HG02870 (cell line): Measurements from ENCODE around the gene RABL3.
A peak's percentile ranks its signal among the peaks of the same experiment; 100 is the strongest.
"Not testable (repeated sequence)": the region's sequence is repeated elsewhere in the genome, so short reads cannot be mapped to it uniquely, and the experiment has no call there.

Experiments used
- ATAC-seq: cut with Tn5 transposase; IDR thresholded peaks from one replicate; pipeline ENCODE4 v1.9.1; 2021; ENCODE audit warnings: mild to moderate bottlenecking, moderate library complexity; ENCODE audit not compliant: unreplicated experiment

RABL3 gene

GRCh38 chr3:120684896-120685295, 57.4 kb downstream of the RABL3 start:
- no peak for ATAC-seq

- no peak for ATAC-seq
These were observed 58.5 kb downstream of the RABL3 start for GRCh38 chr3:120683671-120684301.

- no peak for ATAC-seq
These were observed 59.1 kb downstream of the RABL3 start for GRCh38 chr3:120683213-120683612.

GRCh38 chr3:120682095-120682681, 60.1 kb downstream of the RABL3 start, which contains the start of gene HGD:
Gene HGD (minus strand): TSS chr3:120682239. CDS start chr3:120682111, 128 bp downstream.
- ATAC-seq, result no peak

- no peak for ATAC-seq
These were observed 60.7 kb downstream of the RABL3 start for GRCh38 chr3:120681506-120682038.

GRCh38 chr3:120681018-120681417, 61.3 kb downstream of the RABL3 start:
- no peak for ATAC-seq

GRCh38 chr3:120680193-120680894, 62.0 kb downstream of the RABL3 start:
- ATAC-seq, result no peak

- ATAC-seq, result no peak
These were observed 63.3 kb downstream of the RABL3 start for GRCh38 chr3:120678984-120679383.

- peak; percentile 56 for ATAC-seq
These were observed 63.9 kb downstream of the RABL3 start for GRCh38 chr3:120678331-120678947.

GRCh38 chr3:120677193-120677592, 65.1 kb downstream of the RABL3 start:
- ATAC-seq, result not testable (repeated sequence)

GRCh38 chr3:120673116-120673515, 69.2 kb downstream of the RABL3 start:
- ATAC-seq, result no peak

- ATAC-seq, result no peak
These were observed 71.7 kb downstream of the RABL3 start for GRCh38 chr3:120670576-120670975.

GRCh38 chr3:120664926-120665325, 77.4 kb downstream of the RABL3 start:
- no peak for ATAC-seq

GRCh38 chr3:120661945-120662344, 80.4 kb downstream of the RABL3 start:
- ATAC-seq, result no peak

- ATAC-seq, result no peak
These were observed 81.0 kb downstream of the RABL3 start for GRCh38 chr3:120661106-120661905.

- ATAC-seq, result no peak
These were observed 82.5 kb downstream of the RABL3 start for GRCh38 chr3:120659834-120660233.

GRCh38 chr3:120659285-120659684, 83.0 kb downstream of the RABL3 start:
- ATAC-seq, result no peak

- ATAC-seq, result no peak
These were observed 89.3 kb downstream of the RABL3 start for GRCh38 chr3:120652896-120653545.

- no peak for ATAC-seq
These were observed 90.0 kb downstream of the RABL3 start for GRCh38 chr3:120652281-120652680.

GRCh38 chr3:120650311-120650710, 92.0 kb downstream of the RABL3 start:
- ATAC-seq, result no peak
